NCI-H2227 (cell line): ENCODE measurements around the gene NECTIN1.

Experiments used
- DNase-seq: peaks from one replicate; lab custom pipeline; 2025; ENCODE audit not compliant: unreplicated experiment; lab: John Stamatoyannopoulos, UW

The NECTIN1 gene, protein sequence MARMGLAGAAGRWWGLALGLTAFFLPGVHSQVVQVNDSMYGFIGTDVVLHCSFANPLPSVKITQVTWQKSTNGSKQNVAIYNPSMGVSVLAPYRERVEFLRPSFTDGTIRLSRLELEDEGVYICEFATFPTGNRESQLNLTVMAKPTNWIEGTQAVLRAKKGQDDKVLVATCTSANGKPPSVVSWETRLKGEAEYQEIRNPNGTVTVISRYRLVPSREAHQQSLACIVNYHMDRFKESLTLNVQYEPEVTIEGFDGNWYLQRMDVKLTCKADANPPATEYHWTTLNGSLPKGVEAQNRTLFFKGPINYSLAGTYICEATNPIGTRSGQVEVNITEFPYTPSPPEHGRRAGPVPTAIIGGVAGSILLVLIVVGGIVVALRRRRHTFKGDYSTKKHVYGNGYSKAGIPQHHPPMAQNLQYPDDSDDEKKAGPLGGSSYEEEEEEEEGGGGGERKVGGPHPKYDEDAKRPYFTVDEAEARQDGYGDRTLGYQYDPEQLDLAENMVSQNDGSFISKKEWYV

GRCh38 chr11:119728651-119729580, at the start of gene NECTIN1:
Gene NECTIN1, minus strand, starts transcription at chr11:119729200. Its CDS starts 647 bp downstream, at chr11:119728553.
- DNase-seq = peak; percentile 96

- DNase-seq = no peak
Observed at GRCh38 chr11:119778391-119779194, 49.6 kb upstream of the NECTIN1 start.

DNA sequence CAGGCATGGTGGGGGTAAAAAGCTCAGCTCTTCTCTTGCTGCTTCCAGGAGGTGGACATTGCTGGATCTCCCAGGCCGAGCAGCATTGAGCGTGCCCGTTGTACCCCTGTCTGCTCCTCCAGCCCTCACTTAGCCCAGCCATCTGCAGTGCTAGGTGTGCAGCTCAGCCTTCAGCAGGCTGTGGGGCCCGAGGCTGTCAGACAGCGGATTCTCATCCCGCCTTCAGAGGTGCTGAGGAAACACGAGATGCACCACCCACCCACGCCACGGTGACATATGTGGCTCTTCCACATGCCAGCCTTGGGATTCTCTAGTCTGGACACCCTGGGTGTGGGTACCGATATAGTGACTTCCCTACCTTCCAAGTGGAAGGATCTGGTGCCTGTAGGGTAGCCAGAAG, 48.9 kb upstream of the NECTIN1 start:
- DNase-seq = no peak

- no peak for DNase-seq
Observed at GRCh38 chr11:119776651-119777050, 47.7 kb upstream of the NECTIN1 start.

DNA sequence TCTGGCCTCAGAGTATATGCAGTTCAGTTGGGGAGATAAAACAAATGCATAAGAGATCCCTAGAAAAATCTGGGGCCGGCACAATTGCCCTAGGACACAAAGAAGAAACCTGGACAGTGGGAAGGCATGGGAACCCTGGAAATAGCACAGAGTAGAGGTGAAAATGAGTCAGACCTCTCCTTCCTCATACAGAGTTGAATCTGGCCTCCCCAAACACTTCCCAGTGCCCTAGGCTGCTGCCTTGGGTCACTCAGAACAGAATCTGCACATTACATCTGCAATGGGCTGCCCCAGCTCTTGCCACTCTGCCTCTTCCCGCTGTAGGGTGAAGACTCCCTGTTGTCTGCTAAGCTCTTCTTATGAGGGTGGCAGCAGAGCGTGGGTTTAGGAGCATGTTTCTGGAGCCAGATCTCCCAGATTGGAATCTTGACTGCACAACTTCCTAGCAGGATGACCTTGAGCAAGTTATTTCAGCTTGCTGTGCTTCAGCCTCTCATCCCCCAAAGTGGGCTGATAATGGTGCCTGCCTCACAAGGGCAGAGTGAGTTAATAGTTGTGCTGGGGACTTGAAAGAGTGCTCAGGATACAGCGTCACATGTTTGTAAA, 47.1 kb upstream of the NECTIN1 start:
- no peak for DNase-seq

DNA sequence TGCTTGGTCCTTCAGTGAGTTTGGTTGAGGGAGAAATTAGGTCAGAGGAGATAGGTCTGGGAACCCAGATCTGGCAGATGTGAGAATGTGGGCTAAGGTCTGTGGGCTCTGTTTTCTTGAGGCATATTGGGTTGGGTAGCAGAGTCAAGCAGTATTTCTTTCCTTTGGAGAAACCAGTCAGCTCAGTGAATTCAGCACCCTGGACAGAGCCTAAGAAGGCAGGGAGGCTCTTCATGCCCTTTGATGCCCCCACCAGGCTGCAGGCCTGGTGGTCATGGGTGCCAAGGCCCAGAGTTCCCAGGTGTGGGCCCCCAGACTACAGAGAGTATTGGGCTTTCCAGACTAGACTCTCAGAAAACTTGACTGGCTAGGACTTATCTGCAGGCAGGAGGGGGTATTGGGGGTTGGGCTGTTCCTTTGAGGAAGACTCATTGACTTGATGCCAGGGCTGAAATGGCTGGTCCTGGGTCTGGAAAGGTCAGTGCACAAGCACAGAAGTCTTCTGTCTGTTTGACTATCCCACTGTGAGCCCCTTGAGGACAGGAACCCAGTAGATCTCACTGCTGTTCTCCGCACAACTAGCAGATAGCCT, 45.3 kb upstream of the NECTIN1 start:
- no peak for DNase-seq

- DNase-seq = no peak
Observed at GRCh38 chr11:119772641-119773415, 43.8 kb upstream of the NECTIN1 start.

GRCh38 chr11:119772076-119772475, 43.1 kb upstream of the NECTIN1 start:
- DNase-seq = no peak

GRCh38 chr11:119771172-119771770, 42.3 kb upstream of the NECTIN1 start:
- DNase-seq = no peak

DNA sequence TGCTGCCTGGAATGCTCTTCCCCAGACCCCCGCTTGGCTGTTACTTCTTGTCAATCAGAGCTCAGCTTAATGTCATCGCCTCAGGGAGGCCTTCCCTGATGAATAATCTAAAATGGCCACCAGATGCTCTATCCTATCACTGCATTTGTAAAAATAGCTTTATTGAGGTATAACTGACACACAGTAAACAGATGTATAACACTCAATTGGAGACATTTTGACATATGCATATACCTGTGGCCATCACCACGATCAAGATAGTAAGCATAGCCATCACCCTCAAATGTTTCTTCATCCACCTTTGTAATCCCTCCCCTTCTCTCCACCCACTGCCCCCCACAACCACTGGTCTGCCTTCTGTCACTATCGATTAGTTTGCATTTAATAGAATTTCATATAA, 36.6 kb upstream of the NECTIN1 start:
- no peak for DNase-seq

DNA sequence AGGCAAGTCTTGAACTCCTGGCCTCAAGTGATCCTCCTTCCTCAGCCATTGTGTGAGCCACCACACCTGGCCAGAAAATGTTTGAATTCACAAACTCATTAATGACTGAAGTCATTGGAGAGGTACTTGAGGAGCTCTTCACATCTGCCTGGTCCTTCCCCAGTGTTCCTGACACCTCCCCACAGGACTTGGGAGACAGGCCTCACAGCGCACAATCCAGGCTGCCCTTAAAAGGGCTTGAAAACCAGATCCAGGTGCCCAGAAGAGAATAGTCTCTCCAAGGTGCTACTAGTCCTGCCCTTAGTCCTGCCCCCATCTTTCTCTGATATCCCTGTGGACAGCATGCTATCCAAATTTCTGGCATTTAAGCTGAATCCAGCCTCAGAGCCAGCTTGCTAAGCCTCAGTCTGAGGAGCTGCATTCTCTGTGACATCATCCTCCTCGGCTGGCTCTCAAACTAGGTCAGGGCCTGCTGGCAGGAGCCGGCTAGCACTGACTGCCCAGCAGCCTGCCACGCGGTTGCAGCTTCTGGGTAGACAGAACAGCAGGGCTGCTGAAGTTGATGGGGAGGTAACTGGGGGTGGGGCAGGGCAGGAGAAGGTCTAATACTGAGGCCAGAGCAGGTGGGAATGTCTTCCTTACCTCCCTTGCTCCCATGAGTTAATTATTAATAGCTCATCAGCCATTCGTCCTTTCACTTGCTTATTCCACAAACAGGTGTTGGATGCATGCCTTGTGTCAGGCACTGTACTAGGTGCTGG, 35.3 kb upstream of the NECTIN1 start:
- DNase-seq = no peak

DNA sequence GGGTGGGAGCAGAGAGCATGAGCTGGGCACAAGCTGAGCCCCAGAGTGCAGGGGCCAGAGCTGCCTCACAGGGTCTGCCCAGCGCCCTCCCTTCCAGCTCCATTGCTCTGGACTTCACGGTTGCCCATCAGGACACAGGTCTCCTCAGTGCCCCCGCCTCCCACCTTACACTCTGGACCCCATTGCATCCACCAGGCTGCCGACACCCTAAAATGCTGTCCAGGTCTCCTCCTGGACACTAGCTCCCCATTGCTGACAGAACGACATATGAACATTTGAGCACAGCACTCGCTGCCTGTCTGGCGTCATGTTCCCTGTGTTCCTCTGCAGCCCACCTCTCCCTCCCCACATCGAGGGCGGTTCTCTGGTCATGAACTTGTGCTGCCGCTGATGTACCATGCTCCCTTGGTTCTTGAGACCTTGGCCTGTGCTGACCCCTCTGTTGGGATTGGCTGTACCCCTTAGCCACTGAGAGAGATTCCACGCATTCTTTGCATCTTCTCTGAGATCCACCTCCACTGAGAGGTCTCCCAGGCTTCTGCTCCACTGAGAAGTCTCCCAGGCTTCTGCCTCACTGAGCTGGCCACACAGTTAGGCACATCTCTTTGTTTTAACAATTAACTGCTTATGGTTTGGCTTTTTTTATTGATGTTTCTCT, 34.2 kb upstream of the NECTIN1 start:
- DNase-seq = no peak

- no peak for DNase-seq
Observed at GRCh38 chr11:119759747-119760412, 30.9 kb upstream of the NECTIN1 start.

DNA sequence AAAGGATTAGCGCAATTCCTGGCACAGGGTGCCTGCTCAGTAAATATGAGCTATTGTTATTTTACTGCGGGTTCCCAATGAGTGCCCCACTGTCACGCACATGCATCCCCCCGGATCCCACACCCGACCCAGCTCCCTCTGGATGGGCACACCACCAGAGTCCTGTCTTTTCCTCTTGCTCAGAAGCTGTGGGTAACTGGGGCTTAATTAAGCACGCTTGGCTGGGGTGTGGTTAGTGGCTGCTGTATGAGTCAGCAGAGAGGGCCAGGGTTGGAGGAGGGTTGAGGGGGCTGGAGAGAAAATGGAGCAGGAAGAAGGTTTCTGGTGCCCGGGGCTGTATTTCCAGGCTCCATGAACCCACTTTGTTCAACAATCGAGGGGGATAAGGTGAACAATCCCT, 30.3 kb upstream of the NECTIN1 start:
- no peak for DNase-seq

GRCh38 chr11:119758291-119758690, 29.3 kb upstream of the NECTIN1 start:
- DNase-seq = no peak

DNA sequence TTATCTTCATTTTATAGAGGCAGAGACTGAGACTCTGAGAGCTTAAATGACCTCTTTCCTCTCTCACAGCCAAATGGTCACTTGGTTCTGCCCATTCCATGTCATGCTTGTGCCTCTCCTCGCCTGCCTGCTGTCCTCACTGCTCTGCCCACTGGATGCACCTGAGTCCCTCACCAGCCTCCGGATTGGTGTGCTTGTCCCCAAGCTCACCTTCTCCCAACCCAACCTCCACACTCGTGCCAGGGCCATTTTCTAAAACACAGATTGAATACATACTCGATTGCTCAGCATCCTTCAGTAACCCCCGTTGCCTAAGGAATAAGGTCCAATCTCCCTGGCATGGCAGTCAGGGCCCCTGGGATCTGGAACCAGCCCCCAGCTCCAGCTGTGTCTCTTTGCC, 28.4 kb upstream of the NECTIN1 start:
- no peak for DNase-seq

- DNase-seq = no peak
Observed at GRCh38 chr11:119756169-119756865, 27.3 kb upstream of the NECTIN1 start.
